HepG2 (cell line): Measurements from ENCODE around the gene AHNAK. TPM values are rescaled to one million over a fixed set of nuclear protein-coding genes. Genes with fewer than 3 reads are reported as not detected.

ENCODE experiments used
- CAMTA2 ChIP-seq: sonication (generic); formaldehyde crosslinking; IDR thresholded peaks from 2 replicates; pipeline ENCODE4 v1.4.0; 2020; ENCODE audit warnings: mild to moderate bottlenecking, missing genetic modification reagents, borderline replicate concordance
- FOXK1 ChIP-seq: sonication (generic); formaldehyde crosslinking; IDR thresholded peaks from 2 replicates; pipeline ENCODE4 v1.4.0; 2020; ENCODE audit warnings: low read depth, missing genetic modification reagents, borderline replicate concordance
- RFXANK ChIP-seq: IDR thresholded peaks from 2 replicates; pipeline ENCODE4 v1.6.1; 2016
- ZNF7 ChIP-seq: IDR thresholded peaks from 2 replicates; pipeline ENCODE4 v1.6.1; 2016; ENCODE audit warnings: missing biosample characterization, missing genetic modification reagents
- polyA plus RNA-seq, 8 experiments: library from polyadenylated mRNA; depleted of rRNA in 3 of 8; stranded (reverse) in 7 of 8; unstranded in 1 of 8; fragments of >200 nt; fragmentation: Illumina TruSeq in 4 of 8; extraction: Trizol in 4 of 8; gene quantifications; 2 replicates each; pipeline versions ENCODE4 v1.2.1 to v1.2.3, GENCODE V29; 2011 to 2016; ENCODE audit warnings: low read depth in 4 of 8, missing spikeins in 1 of 8, mixed read lengths in 1 of 8; ENCODE audit not compliant: insufficient read depth in 1 of 8
- total RNA-seq, 5 experiments: library from RNA; depleted of rRNA; stranded (reverse); fragments of >200 nt; fragmentation: Illumina TruSeq; extraction: Trizol; gene quantifications; 2 replicates each; pipeline ENCODE4 v1.2.3, GENCODE V29; 2016; ENCODE audit warnings: low read depth in 1 of 5
- TF ChIP-seq, protein P1 (sequence below): sonication (generic); formaldehyde crosslinking; conservative IDR thresholded peaks from 2 replicates; pipeline ENCODE4 v1.4.0; 2020; ENCODE audit warnings: mild to moderate bottlenecking, missing genetic modification reagents, moderate library complexity
- TF ChIP-seq, protein P2 (sequence below): sonication (generic); formaldehyde crosslinking; IDR thresholded peaks from 2 replicates; pipeline ENCODE4 v1.4.0; 2020; ENCODE audit warnings: missing genetic modification reagents, borderline replicate concordance
- TF ChIP-seq, protein P3 (sequence below): sonication (generic); formaldehyde crosslinking; IDR thresholded peaks from 2 replicates; pipeline ENCODE4 v1.4.0; 2020; ENCODE audit warnings: missing genetic modification reagents
- TF ChIP-seq, protein P4 (sequence below): sonication (generic); formaldehyde crosslinking; IDR thresholded peaks from 2 replicates; pipeline ENCODE4 v1.4.0; 2020; ENCODE audit warnings: missing genetic modification reagents; ENCODE audit errors: not compliant biosample characterization
- TF ChIP-seq, protein P5 (sequence below): fragments of 450-650 bp; IDR thresholded peaks from 2 replicates; pipeline ENCODE4 v1.6.1; 2017
- TF ChIP-seq, protein P6 (sequence below): sonication (generic); formaldehyde crosslinking; IDR thresholded peaks from 2 replicates; pipeline ENCODE4 v1.8.1; 2023; ENCODE audit warnings: mild to moderate bottlenecking, missing genetic modification reagents, borderline replicate concordance

AHNAK gene
- total and polyA plus RNA-seq, 2 of the 13 experiments (the other 11 are each of a cell fraction or from before 2014, with no cell fraction given) = 23.4 to 25.0 TPM

DNA sequence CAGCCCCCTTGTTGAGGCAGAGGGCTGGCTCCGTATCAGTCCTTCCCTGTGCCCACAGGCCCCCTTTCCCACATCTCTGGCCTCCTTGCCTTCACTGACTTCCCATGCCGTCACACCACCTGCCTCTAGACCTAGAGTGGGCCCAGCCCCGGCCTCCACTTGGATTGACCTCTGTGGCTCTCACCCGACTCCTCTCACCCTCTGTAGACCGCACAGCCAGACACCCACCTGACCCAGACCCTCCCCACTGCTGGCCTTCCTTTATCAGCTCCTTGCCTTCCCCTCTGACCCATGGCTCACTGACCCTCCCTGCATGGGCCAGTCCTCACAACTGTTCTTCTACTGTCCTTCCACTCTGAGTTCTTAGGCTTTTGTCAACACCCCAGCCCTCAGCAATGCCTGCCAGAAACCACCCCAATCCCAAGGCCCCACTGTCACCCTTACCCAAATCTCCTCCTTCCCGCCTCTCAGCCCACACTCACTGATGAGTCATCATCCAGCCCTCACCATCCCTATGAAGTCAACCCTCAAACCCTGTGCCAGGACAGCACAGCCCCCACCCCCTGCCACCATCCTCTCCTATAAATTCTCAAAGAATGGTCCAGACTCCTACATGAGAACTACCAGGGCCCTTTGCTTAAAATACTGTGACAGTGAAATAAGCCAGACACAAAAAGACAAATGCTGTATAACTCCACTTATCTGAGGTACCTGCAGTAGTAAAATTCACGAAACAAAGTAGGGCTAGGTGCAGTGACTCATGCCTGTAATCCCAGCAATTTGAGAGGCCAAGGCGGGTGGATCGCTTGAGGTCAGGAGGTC is 74.3 kb downstream of the AHNAK start (continued):
- TF ChIP-seq, protein P1, sequence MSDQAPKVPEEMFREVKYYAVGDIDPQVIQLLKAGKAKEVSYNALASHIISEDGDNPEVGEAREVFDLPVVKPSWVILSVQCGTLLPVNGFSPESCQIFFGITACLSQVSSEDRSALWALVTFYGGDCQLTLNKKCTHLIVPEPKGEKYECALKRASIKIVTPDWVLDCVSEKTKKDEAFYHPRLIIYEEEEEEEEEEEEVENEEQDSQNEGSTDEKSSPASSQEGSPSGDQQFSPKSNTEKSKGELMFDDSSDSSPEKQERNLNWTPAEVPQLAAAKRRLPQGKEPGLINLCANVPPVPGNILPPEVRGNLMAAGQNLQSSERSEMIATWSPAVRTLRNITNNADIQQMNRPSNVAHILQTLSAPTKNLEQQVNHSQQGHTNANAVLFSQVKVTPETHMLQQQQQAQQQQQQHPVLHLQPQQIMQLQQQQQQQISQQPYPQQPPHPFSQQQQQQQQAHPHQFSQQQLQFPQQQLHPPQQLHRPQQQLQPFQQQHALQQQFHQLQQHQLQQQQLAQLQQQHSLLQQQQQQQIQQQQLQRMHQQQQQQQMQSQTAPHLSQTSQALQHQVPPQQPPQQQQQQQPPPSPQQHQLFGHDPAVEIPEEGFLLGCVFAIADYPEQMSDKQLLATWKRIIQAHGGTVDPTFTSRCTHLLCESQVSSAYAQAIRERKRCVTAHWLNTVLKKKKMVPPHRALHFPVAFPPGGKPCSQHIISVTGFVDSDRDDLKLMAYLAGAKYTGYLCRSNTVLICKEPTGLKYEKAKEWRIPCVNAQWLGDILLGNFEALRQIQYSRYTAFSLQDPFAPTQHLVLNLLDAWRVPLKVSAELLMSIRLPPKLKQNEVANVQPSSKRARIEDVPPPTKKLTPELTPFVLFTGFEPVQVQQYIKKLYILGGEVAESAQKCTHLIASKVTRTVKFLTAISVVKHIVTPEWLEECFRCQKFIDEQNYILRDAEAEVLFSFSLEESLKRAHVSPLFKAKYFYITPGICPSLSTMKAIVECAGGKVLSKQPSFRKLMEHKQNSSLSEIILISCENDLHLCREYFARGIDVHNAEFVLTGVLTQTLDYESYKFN (CRISPR knock-in tag) = peak; percentile 39; the same call in 1 of the 2 replicates
- TF ChIP-seq, protein P2, sequence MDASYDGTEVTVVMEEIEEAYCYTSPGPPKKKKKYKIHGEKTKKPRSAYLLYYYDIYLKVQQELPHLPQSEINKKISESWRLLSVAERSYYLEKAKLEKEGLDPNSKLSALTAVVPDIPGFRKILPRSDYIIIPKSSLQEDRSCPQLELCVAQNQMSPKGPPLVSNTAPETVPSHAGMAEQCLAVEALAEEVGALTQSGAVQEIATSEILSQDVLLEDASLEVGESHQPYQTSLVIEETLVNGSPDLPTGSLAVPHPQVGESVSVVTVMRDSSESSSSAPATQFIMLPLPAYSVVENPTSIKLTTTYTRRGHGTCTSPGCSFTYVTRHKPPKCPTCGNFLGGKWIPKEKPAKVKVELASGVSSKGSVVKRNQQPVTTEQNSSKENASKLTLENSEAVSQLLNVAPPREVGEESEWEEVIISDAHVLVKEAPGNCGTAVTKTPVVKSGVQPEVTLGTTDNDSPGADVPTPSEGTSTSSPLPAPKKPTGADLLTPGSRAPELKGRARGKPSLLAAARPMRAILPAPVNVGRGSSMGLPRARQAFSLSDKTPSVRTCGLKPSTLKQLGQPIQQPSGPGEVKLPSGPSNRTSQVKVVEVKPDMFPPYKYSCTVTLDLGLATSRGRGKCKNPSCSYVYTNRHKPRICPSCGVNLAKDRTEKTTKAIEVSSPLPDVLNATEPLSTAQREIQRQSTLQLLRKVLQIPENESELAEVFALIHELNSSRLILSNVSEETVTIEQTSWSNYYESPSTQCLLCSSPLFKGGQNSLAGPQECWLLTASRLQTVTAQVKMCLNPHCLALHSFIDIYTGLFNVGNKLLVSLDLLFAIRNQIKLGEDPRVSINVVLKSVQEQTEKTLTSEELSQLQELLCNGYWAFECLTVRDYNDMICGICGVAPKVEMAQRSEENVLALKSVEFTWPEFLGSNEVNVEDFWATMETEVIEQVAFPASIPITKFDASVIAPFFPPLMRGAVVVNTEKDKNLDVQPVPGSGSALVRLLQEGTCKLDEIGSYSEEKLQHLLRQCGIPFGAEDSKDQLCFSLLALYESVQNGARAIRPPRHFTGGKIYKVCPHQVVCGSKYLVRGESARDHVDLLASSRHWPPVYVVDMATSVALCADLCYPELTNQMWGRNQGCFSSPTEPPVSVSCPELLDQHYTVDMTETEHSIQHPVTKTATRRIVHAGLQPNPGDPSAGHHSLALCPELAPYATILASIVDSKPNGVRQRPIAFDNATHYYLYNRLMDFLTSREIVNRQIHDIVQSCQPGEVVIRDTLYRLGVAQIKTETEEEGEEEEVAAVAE (CRISPR knock-in tag) = no peak
- no peak for TF ChIP-seq RFXANK (CRISPR knock-in tag)
- TF ChIP-seq ZNF7 = no peak
- TF ChIP-seq FOXK1 (CRISPR knock-in tag) = no peak
- TF ChIP-seq, protein P3, sequence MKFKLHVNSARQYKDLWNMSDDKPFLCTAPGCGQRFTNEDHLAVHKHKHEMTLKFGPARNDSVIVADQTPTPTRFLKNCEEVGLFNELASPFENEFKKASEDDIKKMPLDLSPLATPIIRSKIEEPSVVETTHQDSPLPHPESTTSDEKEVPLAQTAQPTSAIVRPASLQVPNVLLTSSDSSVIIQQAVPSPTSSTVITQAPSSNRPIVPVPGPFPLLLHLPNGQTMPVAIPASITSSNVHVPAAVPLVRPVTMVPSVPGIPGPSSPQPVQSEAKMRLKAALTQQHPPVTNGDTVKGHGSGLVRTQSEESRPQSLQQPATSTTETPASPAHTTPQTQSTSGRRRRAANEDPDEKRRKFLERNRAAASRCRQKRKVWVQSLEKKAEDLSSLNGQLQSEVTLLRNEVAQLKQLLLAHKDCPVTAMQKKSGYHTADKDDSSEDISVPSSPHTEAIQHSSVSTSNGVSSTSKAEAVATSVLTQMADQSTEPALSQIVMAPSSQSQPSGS = no peak
- TF ChIP-seq, protein P4, sequence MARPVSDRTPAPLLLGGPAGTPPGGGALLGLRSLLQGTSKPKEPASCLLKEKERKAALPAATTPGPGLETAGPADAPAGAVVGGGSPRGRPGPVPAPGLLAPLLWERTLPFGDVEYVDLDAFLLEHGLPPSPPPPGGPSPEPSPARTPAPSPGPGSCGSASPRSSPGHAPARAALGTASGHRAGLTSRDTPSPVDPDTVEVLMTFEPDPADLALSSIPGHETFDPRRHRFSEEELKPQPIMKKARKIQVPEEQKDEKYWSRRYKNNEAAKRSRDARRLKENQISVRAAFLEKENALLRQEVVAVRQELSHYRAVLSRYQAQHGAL = no peak
- no peak for TF ChIP-seq CAMTA2 (CRISPR knock-in tag)
- TF ChIP-seq, protein P5, sequence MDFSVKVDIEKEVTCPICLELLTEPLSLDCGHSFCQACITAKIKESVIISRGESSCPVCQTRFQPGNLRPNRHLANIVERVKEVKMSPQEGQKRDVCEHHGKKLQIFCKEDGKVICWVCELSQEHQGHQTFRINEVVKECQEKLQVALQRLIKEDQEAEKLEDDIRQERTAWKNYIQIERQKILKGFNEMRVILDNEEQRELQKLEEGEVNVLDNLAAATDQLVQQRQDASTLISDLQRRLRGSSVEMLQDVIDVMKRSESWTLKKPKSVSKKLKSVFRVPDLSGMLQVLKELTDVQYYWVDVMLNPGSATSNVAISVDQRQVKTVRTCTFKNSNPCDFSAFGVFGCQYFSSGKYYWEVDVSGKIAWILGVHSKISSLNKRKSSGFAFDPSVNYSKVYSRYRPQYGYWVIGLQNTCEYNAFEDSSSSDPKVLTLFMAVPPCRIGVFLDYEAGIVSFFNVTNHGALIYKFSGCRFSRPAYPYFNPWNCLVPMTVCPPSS = no peak
- TF ChIP-seq, protein P6, sequence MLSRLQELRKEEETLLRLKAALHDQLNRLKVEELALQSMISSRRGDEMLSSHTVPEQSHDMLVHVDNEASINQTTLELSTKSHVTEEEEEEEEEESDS (CRISPR knock-in tag) = no peak
